HepG2 (cell line): ENCODE measurements around the gene GOT1. TPM values are rescaled to one million over a fixed set of nuclear protein-coding genes. Genes with fewer than 3 reads are reported as not detected.
A peak's percentile ranks its signal among the peaks of the same experiment; 100 is the strongest.

Source experiments
- ATAC-seq: fragments of 200-7000 bp; cut with Tn5 transposase; 3 replicates; pipeline ENCODE4 v1.9.1; 2020; ENCODE audit warnings: mild to moderate bottlenecking, moderate library complexity
- BruUV-seq: library from RNA; stranded (reverse); fragments of 400-500 nt; replicated peaks from 2 replicates; lab custom pipeline; 2021; lab: Mats Ljungman, UMichigan
- CTCF ChIA-PET: fragments of 300-600 bp; formaldehyde crosslinking; extraction: SDS; loops from one replicate; lab custom pipeline; 2021; ENCODE audit warnings: low total read pairs, inconsistent platforms, low intra/inter-chr PET ratio; lab: Yijun Ruan, JAX
- POLR2A ChIA-PET: fragments of 350-600 bp; sonication (Branson Sonifier 250); formaldehyde crosslinking; loops from one replicate; lab custom pipeline; 2020; ENCODE audit warnings: antibody characterized with exemption, inconsistent platforms; lab: Yijun Ruan, JAX
- DNase-seq: peaks from one replicate; pipeline ENCODE4 v3.0.0-alpha.2; 2015; ENCODE audit warnings: low spot score
- FAIRE-seq: peaks from 3 replicates; lab custom pipeline; 2011; peaks lifted over from hg19 to GRCh38; lab: Jason Lieb, UNC
- H2AFZ ChIP-seq: one replicate; pipeline ENCODE4 v1.6.1; 2011; ENCODE audit warnings: low read length, inconsistent platforms
- H3K27ac ChIP-seq: fragments of 300-600 bp; 3 replicates; pipeline ENCODE4 v1.8.0; 2011; ENCODE audit warnings: mixed run types, mild to moderate bottlenecking, mixed read lengths, low read length, inconsistent platforms; ENCODE audit not compliant: insufficient read depth; ENCODE audit errors: extremely low read length
- H3K27me3 ChIP-seq, 2 experiments: fragments of 200-600 bp in 1 of 2; 2 replicates in 1 of 2; 3 replicates in 1 of 2; pipeline versions ENCODE4 v1.6.0 to v1.8.0; 2011; ENCODE audit warnings: low read length in 2 of 2, mild to moderate bottlenecking in 2 of 2, moderate library complexity in 2 of 2, inconsistent platforms in 1 of 2; ENCODE audit not compliant: insufficient read depth in 2 of 2, control insufficient read depth in 1 of 2
- H3K36me3 ChIP-seq, 2 experiments: fragments of 200-600 bp in 1 of 2; replicated peaks in 1 of 2; 2 replicates in 1 of 2; 3 replicates in 1 of 2; pipeline versions ENCODE4 v1.5.1 to v1.8.0; 2011; ENCODE audit warnings: low read length in 2 of 2, inconsistent platforms in 1 of 2; ENCODE audit not compliant: insufficient read depth in 2 of 2, control insufficient read depth in 1 of 2
- H3K4me1 ChIP-seq: 2 replicates; pipeline ENCODE4 v1.5.1; 2012; ENCODE audit warnings: low read length, inconsistent platforms; ENCODE audit not compliant: insufficient read depth
- H3K4me2 ChIP-seq: 2 replicates; pipeline ENCODE4 v1.6.0; 2011; ENCODE audit warnings: low read depth, low read length, inconsistent platforms
- H3K4me3 ChIP-seq, 3 experiments: fragments of 200-600 bp in 1 of 3; sonication (generic), shearing (Covaris generic) in 1 of 3; replicated peaks in 1 of 3; 2 replicates each; pipeline ENCODE4 v1.5.1; 2011 to 2016; ENCODE audit warnings: low read length in 3 of 3, inconsistent platforms in 2 of 3, low read depth in 2 of 3, mild to moderate bottlenecking in 2 of 3, control low read depth in 1 of 3, mixed read lengths in 1 of 3; ENCODE audit not compliant: insufficient read depth in 1 of 3
- H3K79me2 ChIP-seq: one replicate; pipeline ENCODE4 v1.6.1; 2011; ENCODE audit warnings: low read length, inconsistent platforms; ENCODE audit not compliant: insufficient read depth
- H3K9ac ChIP-seq: 2 replicates; pipeline ENCODE4 v1.6.0; 2011; ENCODE audit warnings: mild to moderate bottlenecking, low read depth, low read length, inconsistent platforms; ENCODE audit not compliant: insufficient read depth
- H3K9me3 ChIP-seq: 2 replicates; pipeline ENCODE4 v1.5.1; 2012; ENCODE audit warnings: mild to moderate bottlenecking, low read length
- H4K20me1 ChIP-seq: 2 replicates; pipeline ENCODE4 v1.6.0; 2011; ENCODE audit warnings: inconsistent platforms, mild to moderate bottlenecking, low read length, moderate library complexity; ENCODE audit not compliant: insufficient read depth
- FOXA1 ChIP-seq, 2 experiments: fragments of 450-650 bp in 1 of 2; sonication (generic) in 1 of 2; formaldehyde crosslinking in 1 of 2; IDR thresholded peaks; 2 replicates each; pipeline versions ENCODE4 v1.4.0 to v1.6.1; 2016 to 2020; ENCODE audit warnings: missing genetic modification reagents in 1 of 2
- GLI4 ChIP-seq: sonication (generic); formaldehyde crosslinking; IDR thresholded peaks from 2 replicates; pipeline ENCODE4 v1.5.1; 2020; ENCODE audit warnings: missing genetic modification reagents, mild to moderate bottlenecking, moderate library complexity, borderline replicate concordance
- GPN1 ChIP-seq: sonication (generic); formaldehyde crosslinking; IDR thresholded peaks from 2 replicates; pipeline ENCODE4 v1.5.1; 2020; ENCODE audit warnings: missing genetic modification reagents, borderline replicate concordance
- ISL2 ChIP-seq: sonication (generic); formaldehyde crosslinking; IDR thresholded peaks from 2 replicates; pipeline ENCODE4 v1.5.0; 2020; ENCODE audit warnings: missing genetic modification reagents
- MAF1 ChIP-seq: sonication (generic); formaldehyde crosslinking; IDR thresholded peaks from 2 replicates; pipeline ENCODE4 v1.5.0; 2020; ENCODE audit warnings: missing genetic modification reagents, borderline replicate concordance
- SAFB2 ChIP-seq: sonication (generic); formaldehyde crosslinking; IDR thresholded peaks from 2 replicates; pipeline ENCODE4 v1.5.1; 2020; ENCODE audit warnings: missing genetic modification reagents, low read depth, mild to moderate bottlenecking, borderline replicate concordance
- SIX4 ChIP-seq: sonication (generic); formaldehyde crosslinking; IDR thresholded peaks from 2 replicates; pipeline ENCODE4 v1.4.0; 2020; ENCODE audit warnings: missing genetic modification reagents
- SMAD3 ChIP-seq: sonication (generic); formaldehyde crosslinking; IDR thresholded peaks from 2 replicates; pipeline ENCODE4 v1.4.0; 2020; ENCODE audit warnings: missing genetic modification reagents
- SMARCE1 ChIP-seq: fragments of 450-650 bp; IDR thresholded peaks from 2 replicates; pipeline ENCODE4 v1.6.1; 2017; ENCODE audit warnings: borderline replicate concordance
- ZFP36L2 ChIP-seq: sonication (generic); formaldehyde crosslinking; IDR thresholded peaks from 2 replicates; pipeline ENCODE4 v1.4.0; 2020; ENCODE audit warnings: missing genetic modification reagents
- ZFYVE20 ChIP-seq: sonication (generic); formaldehyde crosslinking; IDR thresholded peaks from 2 replicates; pipeline ENCODE4 v1.8.0; 2023; ENCODE audit warnings: low read depth, mild to moderate bottlenecking, moderate library complexity, missing genetic modification reagents, borderline replicate concordance
- ZNF30 ChIP-seq: sonication (generic); formaldehyde crosslinking; IDR thresholded peaks from 2 replicates; pipeline ENCODE4 v1.5.0; 2020; ENCODE audit warnings: mild to moderate bottlenecking, missing genetic modification reagents
- WGBS: methylation state at CpG from one replicate; pipeline ENCODE4 v1.1.6; 2017; ENCODE audit warnings: low lambda C conversion rate; 5-methylcytosine and 5-hydroxymethylcytosine counted together
- in situ Hi-C: cut with HindIII; loops from 2 replicates; pipeline ENCODE4 v1.10.0; 2017; ENCODE audit warnings: low pct_unique_long_range_greater_than_20kb; ENCODE audit not compliant: extremely low pct_ligation_motif_present
- intact Hi-C: fragments of 100-400 bp; cut with micrococcal nuclease; formaldehyde crosslinking; loops from one replicate; pipeline ENCODE4 v1.10.0; 2022; ENCODE audit not compliant: unreplicated experiment
- polyA plus RNA-seq, 8 experiments: library from polyadenylated mRNA; depleted of rRNA in 3 of 8; stranded (reverse) in 7 of 8; unstranded in 1 of 8; fragments of >200 nt; fragmentation: Illumina TruSeq in 4 of 8; extraction: Trizol in 4 of 8; gene quantifications; 2 replicates each; pipeline versions ENCODE4 v1.2.1 to v1.2.3, GENCODE V29; 2011 to 2016; ENCODE audit warnings: low read depth in 4 of 8, missing spikeins in 1 of 8, mixed read lengths in 1 of 8; ENCODE audit not compliant: insufficient read depth in 1 of 8
- total RNA-seq, 5 experiments: library from RNA; depleted of rRNA; stranded (reverse); fragments of >200 nt; fragmentation: Illumina TruSeq; extraction: Trizol; gene quantifications; 2 replicates each; pipeline ENCODE4 v1.2.3, GENCODE V29; 2016; ENCODE audit warnings: low read depth in 1 of 5
- TF ChIP-seq, protein P1 (sequence below): sonication (generic); formaldehyde crosslinking; IDR thresholded peaks from 2 replicates; pipeline ENCODE4 v1.8.1; 2023; ENCODE audit warnings: mild to moderate bottlenecking, missing genetic modification reagents, borderline replicate concordance
- TF ChIP-seq, protein P2 (sequence below): IDR thresholded peaks from 2 replicates; pipeline ENCODE4 v1.6.1; 2016; ENCODE audit warnings: missing compliant biosample characterization, missing genetic modification reagents, borderline replicate concordance
- TF ChIP-seq, protein P3 (sequence below): sonication (generic); formaldehyde crosslinking; conservative IDR thresholded peaks from 2 replicates; pipeline ENCODE4 v1.8.0; 2022; ENCODE audit warnings: low read depth, missing genetic modification reagents

The GOT1 gene
- total and polyA plus RNA-seq, 2 of the 13 experiments (the other 11 are each of a cell fraction or from before 2014, with no cell fraction given): 81.2 to 102 TPM

DNA sequence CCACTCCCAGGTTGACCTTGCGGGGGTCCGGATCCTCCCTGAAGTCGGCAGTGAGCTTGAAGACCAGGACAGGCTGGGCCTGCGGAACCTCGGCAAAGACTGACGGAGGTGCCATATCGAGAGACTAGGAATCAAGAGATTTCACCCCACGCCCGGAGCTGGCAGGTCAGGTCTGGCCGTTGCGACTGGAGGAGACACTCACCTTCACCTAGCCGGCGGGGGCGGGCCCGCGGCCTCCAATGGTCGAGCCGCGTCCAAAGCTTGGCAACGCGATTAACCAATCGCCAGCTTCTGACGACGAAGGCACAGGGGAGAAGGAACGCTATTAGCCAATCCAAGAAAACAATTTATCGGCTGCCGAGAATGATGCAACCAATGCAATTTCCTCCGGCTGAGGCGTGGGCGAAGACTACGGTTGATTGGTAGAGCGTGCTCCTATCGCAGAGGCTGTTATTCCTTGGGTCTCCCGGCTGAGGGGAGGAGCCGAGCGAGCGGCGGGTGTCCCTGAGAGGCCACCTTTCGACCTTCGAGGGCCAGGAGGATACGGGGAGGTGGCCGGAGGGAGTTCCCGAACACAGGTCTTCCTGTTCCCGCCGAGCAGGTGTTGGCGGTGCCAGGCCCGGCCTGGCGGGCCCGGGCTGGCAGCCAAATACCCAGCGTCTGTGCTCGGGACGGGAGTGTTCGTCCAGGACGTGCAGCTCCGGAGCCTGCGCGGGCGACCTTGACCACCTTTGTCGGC lies at the start of gene GOT1 (continued):
- TF ChIP-seq ZNF30 (CRISPR knock-in tag): no peak
- no peak for TF ChIP-seq FOXA1 (IDR thresholded peaks at IDR 0.05)
- TF ChIP-seq FOXA1 (CRISPR knock-in tag; IDR thresholded peaks at IDR 0.05): no peak
- TF ChIP-seq, protein P1, sequence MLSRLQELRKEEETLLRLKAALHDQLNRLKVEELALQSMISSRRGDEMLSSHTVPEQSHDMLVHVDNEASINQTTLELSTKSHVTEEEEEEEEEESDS (CRISPR knock-in tag): no peak
- TF ChIP-seq, protein P2, sequence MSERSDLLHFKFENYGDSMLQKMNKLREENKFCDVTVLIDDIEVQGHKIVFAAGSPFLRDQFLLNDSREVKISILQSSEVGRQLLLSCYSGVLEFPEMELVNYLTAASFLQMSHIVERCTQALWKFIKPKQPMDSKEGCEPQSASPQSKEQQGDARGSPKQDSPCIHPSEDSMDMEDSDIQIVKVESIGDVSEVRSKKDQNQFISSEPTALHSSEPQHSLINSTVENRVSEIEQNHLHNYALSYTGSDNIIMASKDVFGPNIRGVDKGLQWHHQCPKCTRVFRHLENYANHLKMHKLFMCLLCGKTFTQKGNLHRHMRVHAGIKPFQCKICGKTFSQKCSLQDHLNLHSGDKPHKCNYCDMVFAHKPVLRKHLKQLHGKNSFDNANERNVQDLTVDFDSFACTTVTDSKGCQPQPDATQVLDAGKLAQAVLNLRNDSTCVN (CRISPR knock-in tag): no peak; the same call in none of the 2 replicates
- 0 out of 2 replicates have a peak, but pooled peaks have one; percentile 0 for TF ChIP-seq ISL2 (CRISPR knock-in tag)
- TF ChIP-seq SMAD3: no peak; the same call in none of the 2 replicates
- no peak for TF ChIP-seq ZFP36L2 (CRISPR knock-in tag)
- TF ChIP-seq GLI4 (CRISPR knock-in tag): no peak

DNA sequence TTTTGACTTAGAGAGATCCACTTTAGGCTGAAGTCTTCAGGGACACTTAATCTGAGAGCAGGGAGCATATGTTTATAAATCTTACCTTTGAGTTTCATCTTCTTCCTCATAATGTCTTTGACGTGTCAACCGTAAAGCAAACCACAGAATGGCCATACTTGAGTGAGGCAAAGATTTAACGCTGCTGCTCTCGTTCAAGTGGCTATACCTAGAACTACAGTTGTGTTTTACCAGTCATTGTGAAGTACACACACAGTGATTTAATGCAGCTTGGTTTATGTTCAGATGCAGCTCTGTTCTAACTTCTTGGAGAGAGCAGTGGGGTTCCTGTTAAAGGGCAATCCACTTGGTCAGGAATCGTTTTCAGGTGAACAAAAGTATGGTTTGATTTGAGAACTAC lies 39.9 kb upstream of the GOT1 start:
- ATAC-seq: no peak
- H3K4me1 ChIP-seq: no peaks in the 10 kb centered on the region
- H2AFZ ChIP-seq: no peak overlapping the region
- H4K20me1 ChIP-seq: no peaks in the 10 kb centered on the region
- no peaks in the 10 kb centered on the region for H3K36me3 ChIP-seq
- no peak for DNase-seq
- no peaks in the 10 kb centered on the region for H3K79me2 ChIP-seq
- ChIA-PET CTCF (no interaction called here), POLR2A (no interaction called here)
- H3K27me3 ChIP-seq: peaks cover under 1 to 16% of the 10 kb centered on the region in 2 experiments; a peak in 2 of 5 replicates
- H3K4me3 ChIP-seq: no peak overlapping the region
- no peak for FAIRE-seq
- no TSS peak for BruUV-seq
- H3K27ac ChIP-seq: no peak overlapping the region
- intact Hi-C loops: no loop called here
- 11% methylated on average over 5 of the region's 5 CpGs for WGBS
- TF ChIP-seq SMARCE1: no peak
- TF ChIP-seq, protein P3, sequence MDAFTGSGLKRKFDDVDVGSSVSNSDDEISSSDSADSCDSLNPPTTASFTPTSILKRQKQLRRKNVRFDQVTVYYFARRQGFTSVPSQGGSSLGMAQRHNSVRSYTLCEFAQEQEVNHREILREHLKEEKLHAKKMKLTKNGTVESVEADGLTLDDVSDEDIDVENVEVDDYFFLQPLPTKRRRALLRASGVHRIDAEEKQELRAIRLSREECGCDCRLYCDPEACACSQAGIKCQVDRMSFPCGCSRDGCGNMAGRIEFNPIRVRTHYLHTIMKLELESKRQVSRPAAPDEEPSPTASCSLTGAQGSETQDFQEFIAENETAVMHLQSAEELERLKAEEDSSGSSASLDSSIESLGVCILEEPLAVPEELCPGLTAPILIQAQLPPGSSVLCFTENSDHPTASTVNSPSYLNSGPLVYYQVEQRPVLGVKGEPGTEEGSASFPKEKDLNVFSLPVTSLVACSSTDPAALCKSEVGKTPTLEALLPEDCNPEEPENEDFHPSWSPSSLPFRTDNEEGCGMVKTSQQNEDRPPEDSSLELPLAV (CRISPR knock-in tag): no peak
- no peak for TF ChIP-seq ZFYVE20 (CRISPR knock-in tag)
- TF ChIP-seq MAF1 (CRISPR knock-in tag): no peak
- TF ChIP-seq SAFB2: no peak
- no peak for TF ChIP-seq GPN1 (CRISPR knock-in tag)
- no peak for TF ChIP-seq SIX4
- H3K4me2 ChIP-seq: no peak overlapping the region
- no peaks in the 10 kb centered on the region for H3K9me3 ChIP-seq
- in situ Hi-C loops: no loop called here
- H3K9ac ChIP-seq: no peak overlapping the region
